Large intestine (tissue), 3 donors: ENCODE results near the gene ADGRL3. TPM values are rescaled to one million over a fixed set of nuclear protein-coding genes. Genes with fewer than 3 reads are reported as not detected.

ENCODE experiments used
- DNase-seq, 2 donors: peaks; one replicate each; pipeline versions ENCODE4 v3.0.0 to v3.0.0-alpha.2; 2013
- H3K27ac ChIP-seq: one replicate; pipeline ENCODE4 v1.5.1; 2013; ENCODE audit warnings: low read length
- H3K27me3 ChIP-seq: 2 replicates; pipeline ENCODE4 v1.6.1; 2013; ENCODE audit warnings: low read length; ENCODE audit not compliant: control insufficient read depth, insufficient read depth
- H3K36me3 ChIP-seq: 2 replicates; pipeline ENCODE4 v1.6.1; 2013; ENCODE audit warnings: low read length; ENCODE audit not compliant: control insufficient read depth, insufficient read depth
- H3K4me1 ChIP-seq: one replicate; pipeline ENCODE4 v1.6.1; 2013; ENCODE audit warnings: low read length; ENCODE audit not compliant: control insufficient read depth, insufficient read depth
- H3K4me3 ChIP-seq: one replicate; pipeline ENCODE4 v1.5.1; 2013; ENCODE audit warnings: low read length
- H3K9me3 ChIP-seq: one replicate; pipeline ENCODE4 v1.6.1; 2013; ENCODE audit warnings: mild to moderate bottlenecking, low read depth, low read length, moderate library complexity; ENCODE audit not compliant: control insufficient read depth
- WGBS: methylation state at CpG from one replicate; pipeline ENCODE4 v1.1.5; 2013; ENCODE audit warnings: low lambda C conversion rate; ENCODE audit not compliant: insufficient coverage; 5-methylcytosine and 5-hydroxymethylcytosine counted together
- polyA plus RNA-seq: library from polyadenylated mRNA; unstranded; fragments of 120-200 nt; gene quantifications from one replicate; pipeline ENCODE4 v1.2.1, GENCODE V29; 2013

ADGRL3 gene
- polyA plus RNA-seq, 1 donor: 9.8 TPM

DNA sequence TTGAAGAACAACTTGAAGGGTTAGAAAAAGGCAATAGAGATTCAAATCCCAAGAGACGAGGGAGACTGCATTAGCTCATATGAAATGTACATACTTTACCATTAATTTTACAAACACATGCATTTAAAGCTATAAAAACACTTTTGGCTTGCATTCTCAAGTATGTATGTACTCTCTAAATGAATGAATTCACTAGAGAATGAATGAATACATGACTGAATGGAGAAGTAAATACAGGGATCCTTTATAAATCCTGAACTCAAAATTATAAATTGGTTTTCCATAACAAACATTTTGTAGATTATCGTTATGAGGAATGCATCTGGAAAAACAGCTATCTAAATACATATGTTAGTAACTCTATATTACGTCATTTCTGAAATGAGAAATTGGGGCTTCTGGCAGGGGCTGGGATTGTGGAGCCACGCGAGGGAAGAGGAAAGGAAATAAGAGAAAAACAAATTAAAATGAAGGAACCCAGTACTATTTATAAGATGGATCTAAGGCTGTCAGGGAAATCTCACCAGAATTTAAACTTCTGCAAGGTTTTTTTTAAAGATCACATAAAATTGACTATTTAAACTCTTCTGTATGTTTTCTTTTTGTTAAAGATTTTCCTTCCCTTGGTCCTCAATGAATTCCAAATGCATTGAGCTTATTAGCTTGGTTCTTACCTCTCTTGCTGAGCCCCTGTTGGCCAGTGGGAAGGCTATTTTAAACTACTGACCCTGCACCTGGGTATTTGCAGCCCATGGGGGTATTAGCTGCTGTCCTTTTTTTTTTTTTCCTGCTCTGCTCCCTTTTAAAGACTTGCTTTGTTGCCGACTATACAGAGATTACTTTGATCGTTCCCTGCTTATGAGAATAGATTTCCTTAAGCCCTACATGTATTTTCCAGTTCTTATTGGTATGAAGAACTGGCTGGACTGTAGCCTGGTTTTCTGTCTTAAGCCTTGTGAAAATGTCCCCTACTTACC, 207.8 kb downstream of the ADGRL3 start:
- H3K4me1 ChIP-seq: no peaks in the 10 kb centered on the region
- no peak overlapping the region for H3K27ac ChIP-seq
- no peaks in the 10 kb centered on the region for H3K36me3 ChIP-seq
- no peaks in the 10 kb centered on the region for H3K9me3 ChIP-seq
- no peak overlapping the region for H3K4me3 ChIP-seq
- no peaks in the 10 kb centered on the region for H3K27me3 ChIP-seq
- WGBS: 85% methylated on average over 6 of the region's 7 CpGs
- DNase-seq: no peak

DNA sequence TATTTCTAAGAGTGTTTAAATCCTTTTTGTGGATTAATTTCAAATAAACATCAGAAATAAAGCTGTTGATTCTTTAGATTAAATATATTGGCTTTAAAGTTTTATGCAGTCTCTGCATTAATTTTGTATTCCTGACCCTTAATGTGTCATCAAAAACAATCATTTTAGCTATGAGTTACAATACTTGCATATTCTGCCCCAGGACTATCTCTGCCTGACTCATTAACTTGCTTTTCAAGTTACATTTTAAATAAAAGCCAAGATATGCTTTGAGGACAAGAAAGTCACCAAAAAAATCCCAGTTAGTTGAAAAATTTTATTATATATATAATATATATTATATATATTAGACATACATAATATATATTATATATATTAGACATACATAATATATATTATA, 208.7 kb downstream of the ADGRL3 start:
- no peak overlapping the region for H3K4me3 ChIP-seq

DNA sequence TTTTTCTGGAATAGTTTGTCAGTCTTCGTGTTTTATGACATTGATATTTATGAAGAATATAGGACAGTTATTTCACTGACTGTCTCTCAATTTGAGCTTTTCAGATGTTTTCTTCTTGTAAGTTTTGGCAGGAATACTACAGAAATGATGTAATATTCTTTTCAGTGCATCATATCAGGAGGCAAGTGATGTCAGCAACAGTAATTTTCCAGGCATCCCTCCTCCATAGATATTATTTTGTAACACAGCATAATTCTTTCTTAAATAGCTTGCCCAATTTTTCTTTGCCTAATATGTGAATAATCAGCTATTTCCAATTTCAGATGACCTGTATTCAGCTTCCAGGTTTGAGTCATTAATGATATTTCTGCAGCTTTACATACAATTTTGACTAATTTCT, 211.1 kb downstream of the ADGRL3 start:
- WGBS: no CpG with 5 or more reads among the region's 1 CpG
- H3K4me1 ChIP-seq: no peaks in the 10 kb centered on the region

More for the DNA sequence above, 208.7 kb downstream of the ADGRL3 start:
- H3K27ac ChIP-seq: no peak overlapping the region
- H3K27me3 ChIP-seq: no peaks in the 10 kb centered on the region
- no peak for DNase-seq
- no peaks in the 10 kb centered on the region for H3K36me3 ChIP-seq
- no peaks in the 10 kb centered on the region for H3K4me1 ChIP-seq
- no peaks in the 10 kb centered on the region for H3K9me3 ChIP-seq

DNA sequence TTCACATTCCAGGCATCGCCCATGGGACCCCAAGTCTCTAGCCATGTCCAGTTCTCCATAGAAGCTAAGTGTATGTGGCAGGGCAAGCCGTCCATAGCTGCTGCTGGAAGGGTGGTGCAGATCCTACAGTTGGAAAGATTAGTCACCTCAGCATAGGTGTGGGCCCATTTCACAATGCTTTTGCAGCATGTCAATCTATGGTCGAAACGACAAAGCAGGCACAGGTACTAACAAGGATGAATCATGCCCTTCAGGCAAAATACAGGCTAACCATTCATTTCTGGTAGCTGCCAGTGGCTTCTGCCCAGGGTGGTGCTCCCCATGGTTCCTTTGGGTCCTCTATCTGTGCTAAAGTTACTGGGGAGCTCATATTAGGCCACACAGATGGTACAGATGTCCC, 225.2 kb downstream of the ADGRL3 start:
- Histone ChIP-seq H3K27ac (no peak overlapping the region), H3K9me3 (peaks cover 1% of the 10 kb centered on the region), H3K4me1 (no peaks in the 10 kb centered on the region), H3K27me3 (no peaks in the 10 kb centered on the region), H3K36me3 (no peaks in the 10 kb centered on the region), H3K4me3 (no peak overlapping the region)
- no CpG with 5 or more reads among the region's 4 CpGs for WGBS
- no peak for DNase-seq

More for the DNA sequence above, 211.1 kb downstream of the ADGRL3 start:
- no peak overlapping the region for H3K4me3 ChIP-seq
- H3K9me3 ChIP-seq: no peaks in the 10 kb centered on the region
- no peak overlapping the region for H3K27ac ChIP-seq
- no peaks in the 10 kb centered on the region for H3K36me3 ChIP-seq
- H3K27me3 ChIP-seq: no peaks in the 10 kb centered on the region
- DNase-seq: no peak

DNA sequence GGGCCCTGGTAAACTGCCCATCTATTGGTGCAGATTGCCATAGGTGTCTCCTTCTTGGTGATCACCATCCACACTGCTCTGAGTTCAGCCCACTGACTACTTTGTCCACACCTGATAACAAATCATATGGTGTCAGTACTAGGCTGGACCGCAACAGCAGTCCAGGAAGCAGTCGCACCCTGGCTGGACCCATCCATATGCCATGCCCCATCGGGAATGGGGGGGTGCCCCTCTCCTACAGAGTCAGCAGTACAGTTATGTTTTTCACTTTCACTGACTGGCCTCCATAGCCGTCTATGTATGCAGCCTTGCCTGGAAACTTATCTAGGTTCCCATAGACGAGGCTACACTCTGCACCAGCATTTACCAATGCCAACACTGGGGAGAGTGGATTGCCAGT, 226.1 kb downstream of the ADGRL3 start:
- no CpG with 5 or more reads among the region's 5 CpGs for WGBS
- no peaks in the 10 kb centered on the region for H3K4me1 ChIP-seq

DNA sequence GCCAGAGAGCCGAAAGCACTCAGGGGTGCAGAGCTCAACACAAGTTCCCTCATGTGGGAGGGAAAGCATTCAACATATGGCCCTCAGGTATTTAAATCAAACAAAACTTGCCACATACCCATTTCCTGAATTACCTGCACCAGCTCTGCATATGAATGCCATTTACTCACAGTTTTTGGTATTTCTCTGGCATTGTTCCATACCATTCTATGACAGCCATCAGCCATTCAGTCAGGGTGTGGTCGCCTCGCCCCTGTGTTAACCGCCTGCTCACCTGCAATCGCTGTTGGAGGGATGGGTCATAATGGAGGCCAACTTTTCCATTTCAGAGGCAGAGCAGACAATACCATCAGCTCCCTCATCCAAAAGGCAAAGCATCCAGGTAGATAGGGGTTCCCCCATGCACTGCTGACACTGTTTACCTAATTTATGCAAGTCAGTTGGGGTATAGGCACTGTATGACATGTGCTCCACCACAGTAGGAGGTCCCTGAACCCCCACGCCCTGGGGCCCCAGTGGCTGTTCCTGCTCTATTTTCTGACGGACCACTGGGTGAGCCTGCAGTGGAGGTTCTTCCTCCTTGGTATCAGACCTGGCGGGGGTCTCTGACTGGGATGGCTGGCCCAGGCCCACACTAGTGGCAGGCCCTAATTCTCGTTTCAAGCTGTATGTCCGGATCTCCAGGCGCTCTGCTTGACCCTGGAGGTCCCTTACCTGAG, 227.1 kb downstream of the ADGRL3 start:
- no peak overlapping the region for H3K4me3 ChIP-seq
- DNase-seq: no peak

More for the DNA sequence above, 226.1 kb downstream of the ADGRL3 start:
- no peak overlapping the region for H3K27ac ChIP-seq
- no peaks in the 10 kb centered on the region for H3K36me3 ChIP-seq
- no peaks in the 10 kb centered on the region for H3K9me3 ChIP-seq
- no peaks in the 10 kb centered on the region for H3K27me3 ChIP-seq
- no peak overlapping the region for H3K4me3 ChIP-seq
- no peak for DNase-seq

DNA sequence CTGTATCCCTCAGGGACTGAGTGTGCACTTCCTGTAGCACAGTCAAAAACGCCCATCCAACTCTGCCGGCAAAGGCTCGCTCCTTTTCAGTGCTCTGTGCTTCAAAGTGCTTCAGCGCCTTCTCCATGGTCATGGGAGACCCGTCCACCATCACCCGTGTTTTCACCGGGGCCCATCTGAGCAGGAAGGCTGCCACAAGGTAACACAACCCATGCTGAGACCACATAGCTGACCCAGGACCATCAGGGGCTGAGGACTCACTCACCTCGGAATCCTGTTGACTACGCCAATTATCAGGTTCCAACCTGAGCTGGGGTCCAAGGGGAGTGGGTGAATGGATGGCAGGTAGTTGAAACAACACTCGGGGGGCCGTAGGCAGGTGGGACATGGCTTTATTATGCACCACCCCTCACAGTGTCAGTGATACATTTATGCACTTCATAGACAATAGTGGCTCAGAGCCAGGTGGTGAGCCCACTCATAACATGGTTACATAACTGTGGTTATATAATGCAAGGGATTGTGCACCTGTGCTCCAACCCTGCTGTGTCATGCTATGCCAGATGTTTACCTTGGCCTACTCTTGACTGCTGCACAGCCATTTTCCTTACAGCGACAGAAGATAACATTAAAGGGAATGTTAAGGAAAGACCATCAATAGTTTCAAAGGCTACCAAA, 227.8 kb downstream of the ADGRL3 start:
- 100% methylated on average over 1 of the region's 12 CpGs for WGBS
- no peaks in the 10 kb centered on the region for H3K36me3 ChIP-seq
- H3K4me3 ChIP-seq: no peak overlapping the region
- no peak for DNase-seq
- no peaks in the 10 kb centered on the region for H3K27me3 ChIP-seq
- H3K27ac ChIP-seq: no peak overlapping the region
- no peaks in the 10 kb centered on the region for H3K4me1 ChIP-seq
- H3K9me3 ChIP-seq: no peaks in the 10 kb centered on the region

More for the DNA sequence above, 227.1 kb downstream of the ADGRL3 start:
- no peaks in the 10 kb centered on the region for H3K36me3 ChIP-seq
- WGBS: no CpG with 5 or more reads among the region's 11 CpGs
- no peaks in the 10 kb centered on the region for H3K4me1 ChIP-seq
- H3K27me3 ChIP-seq: no peaks in the 10 kb centered on the region
- H3K27ac ChIP-seq: no peak overlapping the region
- H3K9me3 ChIP-seq: no peaks in the 10 kb centered on the region

DNA sequence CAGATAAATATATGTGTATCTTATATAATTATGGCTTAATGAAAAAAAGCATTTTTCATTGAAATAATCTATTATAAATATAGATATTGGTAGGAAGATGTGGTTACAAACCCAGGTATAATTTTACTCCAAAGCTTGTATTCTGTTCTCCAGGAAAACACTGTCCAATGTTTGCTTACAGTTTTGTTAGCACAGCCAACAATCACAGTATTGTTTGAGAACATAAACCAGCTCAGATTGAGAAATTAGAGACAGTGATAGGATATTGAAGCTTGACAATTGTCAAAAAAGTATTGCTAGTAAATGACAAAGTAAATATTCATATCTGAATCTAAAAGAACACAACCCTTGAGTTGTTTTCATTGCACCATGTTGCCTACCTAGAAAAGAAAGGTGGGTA, 228.8 kb downstream of the ADGRL3 start:
- Histone ChIP-seq H3K27ac (no peak overlapping the region), H3K9me3 (no peaks in the 10 kb centered on the region), H3K4me1 (no peaks in the 10 kb centered on the region), H3K36me3 (no peaks in the 10 kb centered on the region), H3K27me3 (no peaks in the 10 kb centered on the region), H3K4me3 (no peak overlapping the region)
- no peak for DNase-seq

DNA sequence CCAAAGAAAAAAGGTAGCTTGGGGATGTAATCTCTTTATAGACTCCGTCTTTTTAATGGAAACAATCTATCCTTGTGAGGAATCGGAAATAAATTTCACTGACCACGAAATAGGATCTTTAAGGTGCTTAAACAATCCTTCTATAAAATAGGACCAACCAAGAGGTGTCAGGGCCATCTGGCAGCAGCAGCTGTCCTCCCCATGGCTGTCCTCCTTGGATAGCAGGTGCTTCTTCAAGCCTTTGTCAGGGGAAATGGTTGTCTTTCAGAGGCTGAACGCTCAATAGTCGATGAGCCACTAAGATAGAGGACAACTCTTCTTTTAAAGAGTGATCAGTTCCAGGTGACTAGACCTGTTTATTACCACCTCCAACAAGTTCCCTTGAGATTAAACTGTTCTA, 231.0 kb downstream of the ADGRL3 start:
- H3K4me1 ChIP-seq: no peaks in the 10 kb centered on the region
- 94% methylated on average over 3 of the region's 5 CpGs for WGBS
- H3K36me3 ChIP-seq: no peaks in the 10 kb centered on the region
- no peaks in the 10 kb centered on the region for H3K27me3 ChIP-seq
- H3K9me3 ChIP-seq: no peaks in the 10 kb centered on the region
- no peak overlapping the region for H3K4me3 ChIP-seq
- no peak for DNase-seq
- H3K27ac ChIP-seq: no peak overlapping the region

DNA sequence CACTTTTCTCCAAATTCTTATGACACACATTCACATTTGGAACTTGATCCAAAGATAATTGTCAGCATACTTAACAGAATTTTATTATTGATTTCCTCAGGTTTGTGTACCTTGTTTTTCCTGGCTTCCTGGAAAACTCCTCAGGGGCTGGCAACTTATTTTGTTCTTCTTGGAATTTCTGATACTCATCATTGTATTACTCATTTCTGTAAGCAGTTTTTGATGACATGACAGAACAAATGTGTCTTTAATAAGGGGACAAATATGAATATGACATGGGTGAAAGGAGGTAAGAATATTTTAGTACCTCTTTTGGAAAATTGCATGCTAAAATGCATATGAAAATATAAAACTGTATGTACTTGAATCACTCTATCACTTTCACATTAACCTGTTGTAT, 237.8 kb downstream of the ADGRL3 start:
- H3K36me3 ChIP-seq: no peaks in the 10 kb centered on the region
- no peak overlapping the region for H3K27ac ChIP-seq
- no peak overlapping the region for H3K4me3 ChIP-seq
- DNase-seq: no peak
- no peaks in the 10 kb centered on the region for H3K4me1 ChIP-seq
- H3K27me3 ChIP-seq: no peaks in the 10 kb centered on the region
- no peaks in the 10 kb centered on the region for H3K9me3 ChIP-seq
